ENCODE measurements around the gene BTF3.

DNA sequence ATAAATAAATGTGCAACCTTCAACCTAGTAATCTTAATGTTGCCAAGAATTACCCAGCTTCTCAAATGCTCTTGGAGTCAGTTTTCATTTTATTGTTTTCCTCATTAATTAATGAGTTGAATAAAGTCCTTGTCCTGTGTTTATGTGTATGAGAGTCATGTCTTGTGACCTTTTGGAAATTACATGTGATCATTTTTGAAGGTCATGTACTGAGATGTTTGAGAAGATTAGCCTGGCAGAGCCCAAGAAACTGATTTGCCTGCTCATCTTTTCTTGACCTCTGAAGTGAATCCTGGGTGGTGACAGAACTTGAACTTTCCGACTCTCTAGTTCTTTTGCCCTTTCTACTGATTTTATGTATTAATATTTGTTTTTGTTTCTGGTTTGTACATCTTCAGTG is 51.8 kb downstream of the BTF3 start:
- TF ChIP-seq, protein P1, sequence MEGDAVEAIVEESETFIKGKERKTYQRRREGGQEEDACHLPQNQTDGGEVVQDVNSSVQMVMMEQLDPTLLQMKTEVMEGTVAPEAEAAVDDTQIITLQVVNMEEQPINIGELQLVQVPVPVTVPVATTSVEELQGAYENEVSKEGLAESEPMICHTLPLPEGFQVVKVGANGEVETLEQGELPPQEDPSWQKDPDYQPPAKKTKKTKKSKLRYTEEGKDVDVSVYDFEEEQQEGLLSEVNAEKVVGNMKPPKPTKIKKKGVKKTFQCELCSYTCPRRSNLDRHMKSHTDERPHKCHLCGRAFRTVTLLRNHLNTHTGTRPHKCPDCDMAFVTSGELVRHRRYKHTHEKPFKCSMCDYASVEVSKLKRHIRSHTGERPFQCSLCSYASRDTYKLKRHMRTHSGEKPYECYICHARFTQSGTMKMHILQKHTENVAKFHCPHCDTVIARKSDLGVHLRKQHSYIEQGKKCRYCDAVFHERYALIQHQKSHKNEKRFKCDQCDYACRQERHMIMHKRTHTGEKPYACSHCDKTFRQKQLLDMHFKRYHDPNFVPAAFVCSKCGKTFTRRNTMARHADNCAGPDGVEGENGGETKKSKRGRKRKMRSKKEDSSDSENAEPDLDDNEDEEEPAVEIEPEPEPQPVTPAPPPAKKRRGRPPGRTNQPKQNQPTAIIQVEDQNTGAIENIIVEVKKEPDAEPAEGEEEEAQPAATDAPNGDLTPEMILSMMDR (IDR thresholded peaks at IDR 0.05): no peak
- no peak for TF ChIP-seq POLR2AphosphoS5 (IDR thresholded peaks at IDR 0.05)
